Neuronal stem cell (in vitro differentiated cells): ENCODE measurements around the gene NIN.

Source experiments
- DNase-seq: peaks from one replicate; pipeline ENCODE4 v3.0.0-alpha.2; 2013; ENCODE audit warnings: low spot score
- H2AFZ ChIP-seq: one replicate; pipeline ENCODE4 v1.6.1; 2013; ENCODE audit warnings: mild to moderate bottlenecking, low read length, inconsistent platforms
- H2AK5ac ChIP-seq: 2 replicates; pipeline ENCODE4 v1.6.1; 2013; ENCODE audit warnings: low read depth, mild to moderate bottlenecking, inconsistent platforms, low read length, moderate library complexity, mixed read lengths
- H2BK120ac ChIP-seq: 2 replicates; pipeline ENCODE4 v1.6.1; 2013; ENCODE audit warnings: low read depth, mild to moderate bottlenecking, inconsistent platforms, low read length, moderate library complexity, mixed read lengths
- H2BK12ac ChIP-seq: one replicate; pipeline ENCODE4 v1.6.1; 2013; ENCODE audit warnings: low read length, inconsistent platforms
- H2BK15ac ChIP-seq: 2 replicates; pipeline ENCODE4 v1.6.1; 2013; ENCODE audit warnings: mild to moderate bottlenecking, low read length, inconsistent platforms, mixed read lengths
- H2BK5ac ChIP-seq: one replicate; pipeline ENCODE4 v1.6.1; 2013; ENCODE audit warnings: inconsistent platforms, mild to moderate bottlenecking, low read length, moderate library complexity
- H3K14ac ChIP-seq: one replicate; pipeline ENCODE4 v1.6.1; 2013; ENCODE audit warnings: low read length, inconsistent platforms
- H3K18ac ChIP-seq: 2 replicates; pipeline ENCODE4 v1.6.1; 2013; ENCODE audit warnings: low read length, inconsistent platforms
- H3K23ac ChIP-seq: 2 replicates; pipeline ENCODE4 v1.6.1; 2013; ENCODE audit warnings: low read depth, mild to moderate bottlenecking, mixed read lengths, low read length, inconsistent platforms; ENCODE audit not compliant: poor library complexity
- H3K27ac ChIP-seq: replicated peaks from 3 replicates; pipeline ENCODE4 v1.5.1; 2013; ENCODE audit warnings: low read length, inconsistent platforms
- H3K27me3 ChIP-seq, 3 experiments: 2 replicates each; pipeline ENCODE4 v1.6.1; 2013; ENCODE audit warnings: low read length in 3 of 3, mild to moderate bottlenecking in 2 of 3, inconsistent platforms in 1 of 3, low read depth in 1 of 3, mixed read lengths in 1 of 3, moderate library complexity in 1 of 3; ENCODE audit not compliant: control insufficient read depth in 3 of 3, insufficient read depth in 3 of 3
- H3K36me3 ChIP-seq, 2 donors: replicated peaks in 1 of 2; 2 replicates each; pipeline ENCODE4 v1.6.1; 2013; ENCODE audit warnings: low read length in 2 of 2; ENCODE audit not compliant: control insufficient read depth in 2 of 2, insufficient read depth in 2 of 2
- H3K4ac ChIP-seq: 2 replicates; pipeline ENCODE4 v1.6.1; 2013; ENCODE audit warnings: inconsistent platforms, mild to moderate bottlenecking, low read length, moderate library complexity
- H3K4me1 ChIP-seq, 2 donors: 1 replicate in 1 of 2; 2 replicates in 1 of 2; pipeline ENCODE4 v1.6.1; 2013; ENCODE audit warnings: low read length in 2 of 2, low read depth in 1 of 2; ENCODE audit not compliant: control insufficient read depth in 2 of 2, insufficient read depth in 1 of 2
- H3K4me2 ChIP-seq: one replicate; pipeline ENCODE4 v1.6.1; 2013; ENCODE audit warnings: mild to moderate bottlenecking, low read length, inconsistent platforms; ENCODE audit not compliant: insufficient read depth, poor library complexity, severe bottlenecking
- H3K4me3 ChIP-seq, 2 donors: 2 replicates each; pipeline ENCODE4 v1.5.1; 2013; ENCODE audit warnings: low read length in 2 of 2, mild to moderate bottlenecking in 2 of 2, inconsistent platforms in 1 of 2, moderate library complexity in 1 of 2
- H3K79me1 ChIP-seq: one replicate; pipeline ENCODE4 v1.6.1; 2013; ENCODE audit warnings: low read depth, mild to moderate bottlenecking, inconsistent platforms, low read length, moderate library complexity
- H3K9ac ChIP-seq: one replicate; pipeline ENCODE4 v1.6.1; 2013; ENCODE audit warnings: mild to moderate bottlenecking, low read depth, low read length, inconsistent platforms; ENCODE audit not compliant: poor library complexity
- H3K9me3 ChIP-seq, 2 donors: replicated peaks in 1 of 2; 2 replicates each; pipeline versions ENCODE3 to v1.6.1; 2013; ENCODE audit warnings: low read length in 2 of 2, mild to moderate bottlenecking in 2 of 2, inconsistent platforms in 1 of 2, low read depth in 1 of 2, mixed read lengths in 1 of 2, moderate library complexity in 1 of 2; ENCODE audit not compliant: control insufficient read depth in 2 of 2, insufficient read depth in 1 of 2
- H4K8ac ChIP-seq: one replicate; pipeline ENCODE4 v1.6.1; 2013; ENCODE audit warnings: low read depth, mild to moderate bottlenecking, inconsistent platforms, low read length, moderate library complexity
- H4K91ac ChIP-seq: one replicate; pipeline ENCODE4 v1.6.1; 2013; ENCODE audit warnings: low read length, low read depth, mild to moderate bottlenecking, inconsistent platforms; ENCODE audit not compliant: poor library complexity
- WGBS, 2 donors: extraction: QIAGEN DNeasy Blood & Tissue Kit; methylation state at CpG; one replicate each; pipeline ENCODE4 v1.1.7; 2013; ENCODE audit warnings: missing lambda C conversion rate in 2 of 2, mixed read lengths in 1 of 2; ENCODE audit not compliant: insufficient read length in 2 of 2, insufficient replicate concordance in 1 of 2; ENCODE audit errors: extremely low coverage in 2 of 2; 5-methylcytosine and 5-hydroxymethylcytosine counted together

The NIN gene

DNA sequence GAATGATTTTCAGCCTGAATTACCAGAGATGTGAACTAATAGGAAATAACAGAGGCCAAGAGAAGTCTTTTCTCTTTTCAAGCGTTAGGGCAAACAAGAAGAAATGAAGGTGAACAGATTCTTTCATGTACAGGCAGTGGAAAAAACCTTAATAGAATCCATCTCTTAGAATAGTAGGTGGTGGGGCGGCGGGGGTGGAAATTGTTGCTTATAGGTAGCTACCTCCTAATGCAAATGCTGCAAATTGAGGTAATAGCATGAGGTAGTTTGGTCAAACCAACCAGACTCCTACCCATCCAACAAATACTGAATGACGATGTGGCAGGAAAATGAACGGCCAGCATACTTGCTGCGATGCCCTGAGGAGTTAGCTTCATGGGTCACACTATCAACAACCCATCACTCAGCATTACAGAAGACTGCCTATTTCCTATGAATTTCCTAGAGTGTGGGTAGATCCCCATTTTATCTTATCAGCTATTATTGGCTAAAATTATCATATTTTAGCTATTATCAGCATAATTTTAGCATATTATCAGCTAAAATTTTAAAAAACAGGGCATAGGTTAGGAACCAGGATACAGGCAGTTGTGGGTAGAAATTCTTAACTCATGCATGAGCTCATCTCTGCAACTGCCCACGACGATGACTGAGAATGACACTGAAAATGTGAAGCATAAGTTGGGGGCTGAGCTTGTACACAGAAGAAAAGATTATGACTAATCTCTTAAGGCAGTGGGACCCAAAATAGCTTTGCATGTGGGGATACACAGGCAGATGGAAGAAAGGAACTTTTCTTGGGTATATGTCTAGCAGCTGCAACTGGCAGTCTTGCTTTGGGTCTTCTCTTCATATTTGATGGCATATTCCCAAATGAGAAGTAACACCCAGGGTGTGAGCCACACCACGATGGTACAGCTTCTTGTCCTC is 68.7 kb downstream of the NIN start:
- H2BK12ac ChIP-seq: no peak overlapping the region
- H3K9ac ChIP-seq: no peak overlapping the region
- no peaks in the 10 kb centered on the region for H3K27me3 ChIP-seq
- H2AFZ ChIP-seq: no peak overlapping the region
- H3K4me3 ChIP-seq: no peak overlapping the region
- H3K4me1 ChIP-seq: peaks cover 0 to 2% of the 10 kb centered on the region in 2 donors
- H2BK15ac ChIP-seq: no peak overlapping the region
- H4K8ac ChIP-seq: no peak overlapping the region
- DNase-seq: no peak
- peaks cover 28 to 97% of the 10 kb centered on the region in 2 donors for H3K36me3 ChIP-seq
- no peak overlapping the region for H4K91ac ChIP-seq
- no peaks in the 10 kb centered on the region for H3K79me1 ChIP-seq
- H2BK120ac ChIP-seq: no peak overlapping the region
- H3K14ac ChIP-seq: no peak overlapping the region
- WGBS, 2 donors: no CpG with 5 or more reads among the region's 9 CpGs
- peaks cover 2 to 5% of the 10 kb centered on the region in 2 donors for H3K9me3 ChIP-seq
- H2BK5ac ChIP-seq: no peak overlapping the region
- H3K4me2 ChIP-seq: no peak overlapping the region
- H2AK5ac ChIP-seq: no peak overlapping the region
- no peak overlapping the region for H3K27ac ChIP-seq
- no peak overlapping the region for H3K18ac ChIP-seq
- no peak overlapping the region for H3K4ac ChIP-seq
- no peak overlapping the region for H3K23ac ChIP-seq

- no peak overlapping the region for H2AK5ac ChIP-seq
- no peak overlapping the region for H3K18ac ChIP-seq
Observed at GRCh38 chr14:50759800-50760543, 71.0 kb downstream of the NIN start.

DNA sequence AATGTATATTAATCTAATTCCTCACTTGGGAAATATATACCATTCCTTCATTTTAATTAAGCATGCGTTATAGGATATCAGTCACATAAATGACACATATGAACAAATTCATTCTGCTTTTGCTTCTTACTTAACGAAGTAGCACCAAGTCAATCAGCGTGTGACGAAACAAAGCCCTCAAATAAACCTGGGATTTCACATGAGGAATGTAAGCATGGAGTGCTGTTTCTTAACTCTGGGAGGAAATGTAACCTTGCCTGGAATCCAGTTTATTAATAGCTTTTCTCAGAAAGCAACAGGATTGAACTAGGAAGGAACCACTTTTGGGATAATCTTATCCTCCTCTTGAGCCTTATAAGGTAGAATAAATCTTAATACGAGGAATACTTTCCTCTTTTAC is 72.0 kb downstream of the NIN start:
- no peak overlapping the region for H3K4me2 ChIP-seq
- no CpG with 5 or more reads among the region's 5 CpGs for WGBS, 2 donors
- no peak overlapping the region for H2AK5ac ChIP-seq
- no peaks in the 10 kb centered on the region for H3K4me1 ChIP-seq
- H4K8ac ChIP-seq: no peak overlapping the region
- H2BK12ac ChIP-seq: no peak overlapping the region
- no peak overlapping the region for H3K4ac ChIP-seq
- H3K9me3 ChIP-seq: peaks cover 2 to 5% of the 10 kb centered on the region in 2 donors
- H3K23ac ChIP-seq: no peak overlapping the region
- H2BK15ac ChIP-seq: no peak overlapping the region
- H3K9ac ChIP-seq: no peak overlapping the region
- no peaks in the 10 kb centered on the region for H3K79me1 ChIP-seq
- no peak overlapping the region for H3K18ac ChIP-seq
- H3K27ac ChIP-seq: no peak overlapping the region
- H3K14ac ChIP-seq: no peak overlapping the region
- no peak overlapping the region for H4K91ac ChIP-seq
- peaks cover 34 to 97% of the 10 kb centered on the region in 2 donors for H3K36me3 ChIP-seq
- no peak for DNase-seq
- H3K4me3 ChIP-seq: no peak overlapping the region
- no peaks in the 10 kb centered on the region for H3K27me3 ChIP-seq
- no peak overlapping the region for H2AFZ ChIP-seq
- no peak overlapping the region for H2BK120ac ChIP-seq
- no peak overlapping the region for H2BK5ac ChIP-seq

More at GRCh38 chr14:50759800-50760543, 71.0 kb downstream of the NIN start:
- Histone ChIP-seq H2AFZ (no peak overlapping the region), H4K8ac (no peak overlapping the region), H3K4me1 (no peaks in the 10 kb centered on the region), H3K4me3 (no peak overlapping the region), H3K14ac (no peak overlapping the region), H3K79me1 (no peaks in the 10 kb centered on the region), H3K36me3 (peaks cover 33 to 97% of the 10 kb centered on the region in 2 donors), H3K23ac (no peak overlapping the region), H3K4me2 (no peak overlapping the region), H3K27me3 (no peaks in the 10 kb centered on the region), H2BK5ac (no peak overlapping the region), H3K27ac (no peak overlapping the region), H3K9me3 (peaks cover 2 to 5% of the 10 kb centered on the region in 2 donors), H2BK12ac (no peak overlapping the region), H3K4ac (no peak overlapping the region), H3K9ac (no peak overlapping the region), H2BK15ac (no peak overlapping the region), H2BK120ac (no peak overlapping the region), H4K91ac (no peak overlapping the region)
- WGBS, 2 donors: no CpG with 5 or more reads among the region's 8 CpGs
- DNase-seq: no peak

GRCh38 chr14:50758305-50758704 is 72.7 kb downstream of the NIN start:
- no peak overlapping the region for H2BK5ac ChIP-seq
- peaks cover 32 to 97% of the 10 kb centered on the region in 2 donors for H3K36me3 ChIP-seq
- no peak overlapping the region for H3K23ac ChIP-seq
- H3K27ac ChIP-seq: no peak overlapping the region
- H3K4ac ChIP-seq: no peak overlapping the region
- H3K14ac ChIP-seq: no peak overlapping the region
- H4K8ac ChIP-seq: no peak overlapping the region
- peaks cover 2 to 5% of the 10 kb centered on the region in 2 donors for H3K9me3 ChIP-seq
- H2AK5ac ChIP-seq: no peak overlapping the region
- H3K9ac ChIP-seq: no peak overlapping the region
- H3K4me2 ChIP-seq: no peak overlapping the region
- H3K79me1 ChIP-seq: no peaks in the 10 kb centered on the region
- no peak overlapping the region for H3K18ac ChIP-seq
- H2BK120ac ChIP-seq: no peak overlapping the region
- H2BK12ac ChIP-seq: no peak overlapping the region
- H2AFZ ChIP-seq: no peak overlapping the region
- no peak overlapping the region for H2BK15ac ChIP-seq
- H4K91ac ChIP-seq: no peak overlapping the region
- no peaks in the 10 kb centered on the region for H3K27me3 ChIP-seq
- no peak overlapping the region for H3K4me3 ChIP-seq
- no peak for DNase-seq
- no CpG with 5 or more reads among the region's 7 CpGs for WGBS, 2 donors
- no peaks in the 10 kb centered on the region for H3K4me1 ChIP-seq
